ENCODE data around the gene HSPA9.

GRCh38 chr5:138616508-138616907 is 41.3 kb upstream of the HSPA9 start:
- TF ChIP-seq, protein P1, sequence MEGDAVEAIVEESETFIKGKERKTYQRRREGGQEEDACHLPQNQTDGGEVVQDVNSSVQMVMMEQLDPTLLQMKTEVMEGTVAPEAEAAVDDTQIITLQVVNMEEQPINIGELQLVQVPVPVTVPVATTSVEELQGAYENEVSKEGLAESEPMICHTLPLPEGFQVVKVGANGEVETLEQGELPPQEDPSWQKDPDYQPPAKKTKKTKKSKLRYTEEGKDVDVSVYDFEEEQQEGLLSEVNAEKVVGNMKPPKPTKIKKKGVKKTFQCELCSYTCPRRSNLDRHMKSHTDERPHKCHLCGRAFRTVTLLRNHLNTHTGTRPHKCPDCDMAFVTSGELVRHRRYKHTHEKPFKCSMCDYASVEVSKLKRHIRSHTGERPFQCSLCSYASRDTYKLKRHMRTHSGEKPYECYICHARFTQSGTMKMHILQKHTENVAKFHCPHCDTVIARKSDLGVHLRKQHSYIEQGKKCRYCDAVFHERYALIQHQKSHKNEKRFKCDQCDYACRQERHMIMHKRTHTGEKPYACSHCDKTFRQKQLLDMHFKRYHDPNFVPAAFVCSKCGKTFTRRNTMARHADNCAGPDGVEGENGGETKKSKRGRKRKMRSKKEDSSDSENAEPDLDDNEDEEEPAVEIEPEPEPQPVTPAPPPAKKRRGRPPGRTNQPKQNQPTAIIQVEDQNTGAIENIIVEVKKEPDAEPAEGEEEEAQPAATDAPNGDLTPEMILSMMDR (IDR thresholded peaks at IDR 0.05; ENCODE audit: low read depth, low read length) = no peak
- TF ChIP-seq POLR2A (IDR thresholded peaks at IDR 0.05; ENCODE audit: extremely low read depth, insufficient read length) (no peak), MAX (IDR thresholded peaks at IDR 0.05; ENCODE audit: low read depth, low read length) (no peak), MYC (IDR thresholded peaks at IDR 0.05; ENCODE audit: low read depth, low read length) (no peak)
